Epithelial cell of prostate (primary cell): Measurements from ENCODE around the gene SLC9A9.
A peak's percentile ranks its signal among the peaks of the same experiment; 100 is the strongest.

Experiments
- DNase-seq: peaks from one replicate; pipeline ENCODE4 v3.0.0-alpha.2; 2011; ENCODE audit warnings: low read depth, low spot score
- H3K27ac ChIP-seq: fragments of 450-650 bp; 2 replicates; pipeline ENCODE4 v1.5.1; 2017; ENCODE audit warnings: mild to moderate bottlenecking

SLC9A9 gene

DNA sequence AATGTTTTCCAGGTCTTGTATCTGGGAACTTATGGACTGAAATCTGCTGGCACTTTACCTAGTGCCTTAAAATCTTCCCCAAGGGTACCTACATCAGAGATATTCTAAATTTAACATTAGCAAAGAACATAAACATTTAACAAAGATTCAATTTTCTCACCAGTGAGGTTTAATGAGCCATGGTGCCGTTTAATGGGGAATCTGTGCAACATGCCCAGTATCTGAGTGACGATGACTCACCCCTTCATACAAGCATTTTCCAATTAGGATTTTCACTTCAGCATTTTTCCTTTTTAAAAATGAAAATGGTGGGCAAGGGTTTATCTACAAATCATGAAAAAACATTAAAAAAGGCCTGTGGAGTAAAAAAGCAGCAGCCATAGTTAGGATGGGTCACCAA lies 189.4 kb downstream of the SLC9A9 start:
- no peak for DNase-seq

DNA sequence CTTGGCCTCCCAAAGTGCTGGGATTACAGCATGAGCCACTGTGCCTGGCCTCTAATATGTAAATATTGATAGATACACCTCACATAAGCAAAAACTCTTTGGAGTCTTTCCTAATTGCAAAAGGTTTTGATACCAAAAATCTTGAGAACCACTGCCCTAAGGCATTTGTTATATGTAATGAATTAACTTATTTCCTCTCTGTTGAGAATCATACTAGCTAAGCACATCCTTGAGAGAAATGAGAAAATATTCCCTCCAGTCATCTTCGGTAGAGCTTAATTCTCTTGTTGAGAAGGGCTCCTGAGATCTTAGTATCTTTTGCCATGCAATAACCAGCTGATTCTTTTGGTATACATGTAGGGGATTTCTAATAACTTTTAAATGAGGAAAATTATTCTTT lies 190.2 kb downstream of the SLC9A9 start:
- no peak overlapping the region for H3K27ac ChIP-seq
- DNase-seq = no peak

More for the DNA sequence above, 189.4 kb downstream of the SLC9A9 start:
- H3K27ac ChIP-seq = no peak overlapping the region

DNA sequence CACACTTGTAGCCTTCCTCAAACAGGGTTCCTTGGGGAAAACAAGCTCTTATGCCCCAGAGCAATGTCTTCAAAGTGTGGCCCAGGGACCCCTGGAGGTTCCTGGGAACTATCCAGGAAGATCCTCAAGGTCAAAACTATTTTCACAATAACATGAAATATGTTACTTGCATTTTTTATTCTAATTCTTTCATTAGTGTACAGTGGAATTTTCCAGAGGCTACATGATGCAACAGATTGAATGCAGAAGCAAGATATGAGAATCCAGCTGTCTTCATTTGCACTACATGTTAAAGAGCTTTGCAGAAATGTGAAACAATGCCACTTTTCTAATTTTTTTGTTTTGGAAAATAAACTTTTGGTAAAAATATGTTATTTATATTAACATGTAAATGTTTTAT lies 190.9 kb downstream of the SLC9A9 start:
- H3K27ac ChIP-seq = no peak overlapping the region
- DNase-seq = no peak

DNA sequence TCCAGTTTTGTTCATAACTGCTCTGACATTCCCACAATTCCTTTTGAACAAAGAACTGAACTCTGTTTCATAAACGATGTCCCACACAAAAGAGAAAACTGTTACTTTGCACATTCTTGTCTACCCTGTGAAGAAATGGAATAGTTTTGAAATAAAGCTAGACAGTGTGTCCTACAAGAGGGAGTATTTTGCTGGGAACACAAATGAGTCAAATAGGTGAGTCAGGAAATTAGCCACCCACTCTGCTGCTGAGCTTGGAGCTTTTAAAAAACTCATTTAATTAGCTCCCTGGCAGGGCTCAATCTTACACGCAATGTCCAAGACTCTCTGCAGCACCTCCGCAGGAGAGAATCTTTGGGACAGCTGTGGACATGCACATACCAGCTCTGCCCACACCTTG lies 193.4 kb downstream of the SLC9A9 start:
- DNase-seq = no peak
- H3K27ac ChIP-seq = no peak overlapping the region

DNA sequence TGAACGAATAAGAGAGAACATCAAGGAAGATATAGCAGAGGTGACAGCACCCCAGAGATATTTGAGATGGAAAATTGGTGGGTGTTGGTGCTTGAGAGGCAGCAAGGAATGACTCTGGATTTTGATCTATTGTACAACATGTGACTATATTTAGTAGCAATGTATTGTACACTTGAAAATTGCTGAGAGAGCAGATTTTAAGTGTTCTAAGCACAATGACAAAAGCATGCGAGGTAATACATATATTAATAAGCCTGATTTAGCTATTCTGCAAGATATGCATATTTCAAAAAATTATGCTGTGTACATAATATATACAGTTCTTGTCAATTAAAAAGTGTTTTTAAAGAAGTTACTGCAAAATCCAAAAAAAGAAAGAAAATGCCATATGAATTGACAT lies 194.3 kb downstream of the SLC9A9 start:
- no peak for DNase-seq
- no peak overlapping the region for H3K27ac ChIP-seq

DNA sequence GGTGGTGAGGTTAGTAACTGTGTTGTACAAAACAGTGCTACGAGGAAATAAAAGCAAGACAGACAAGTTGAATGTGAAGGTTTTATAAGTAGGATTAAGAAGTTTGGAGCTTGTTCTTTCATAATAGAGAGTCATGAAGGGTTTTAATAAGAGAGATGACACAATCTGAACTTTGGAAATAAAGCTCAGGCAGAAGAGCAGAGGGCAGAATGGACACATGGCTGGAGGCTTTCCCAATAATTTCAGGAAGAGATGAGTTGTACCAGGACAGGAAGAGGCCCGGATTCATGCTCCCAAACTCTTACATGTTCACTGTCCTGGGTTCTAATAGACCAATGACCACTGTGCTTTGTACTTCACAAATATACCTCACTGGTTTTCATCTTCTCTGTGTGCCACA lies 194.8 kb downstream of the SLC9A9 start:
- no peak overlapping the region for H3K27ac ChIP-seq
- no peak for DNase-seq

DNA sequence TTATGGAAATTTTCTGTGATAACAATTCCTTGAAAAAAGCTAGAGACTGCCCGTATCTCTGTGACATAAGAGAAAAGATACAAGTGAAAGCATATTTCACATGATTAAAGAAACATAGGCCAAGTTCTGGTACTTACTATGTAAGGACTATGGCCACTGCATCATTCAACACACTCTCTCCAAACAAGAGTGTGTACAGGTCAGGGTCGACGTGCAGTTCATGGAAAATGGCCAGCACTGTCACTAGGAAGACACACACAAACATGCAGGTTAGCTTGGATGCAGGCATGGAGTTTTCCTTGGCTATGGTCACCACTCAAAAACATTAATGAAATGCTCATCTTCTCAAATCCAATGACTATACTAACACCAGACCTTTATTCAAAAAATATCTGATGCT lies 196.2 kb downstream of the SLC9A9 start:
- DNase-seq = no peak
- H3K27ac ChIP-seq = no peak overlapping the region

DNA sequence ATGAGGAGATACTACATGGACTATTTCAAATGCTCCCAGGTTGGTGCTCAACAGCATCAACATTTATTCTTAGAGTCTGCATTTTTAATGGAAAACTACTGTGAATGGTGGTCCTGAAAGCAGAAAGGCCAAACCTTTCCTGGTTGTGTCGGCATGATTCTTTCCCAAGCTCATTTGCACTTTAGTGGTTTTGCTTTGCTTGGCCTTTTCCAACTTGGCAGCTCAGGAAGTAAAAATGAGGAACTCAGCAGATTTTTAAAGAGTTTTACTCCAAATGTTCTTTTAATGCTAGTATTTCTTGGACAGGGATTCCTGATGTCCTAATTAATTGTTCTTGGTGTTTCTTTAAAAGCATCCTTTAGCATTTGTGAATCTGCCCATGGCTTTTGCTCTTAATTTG lies 197.4 kb downstream of the SLC9A9 start:
- H3K27ac ChIP-seq = no peak overlapping the region
- no peak for DNase-seq

DNA sequence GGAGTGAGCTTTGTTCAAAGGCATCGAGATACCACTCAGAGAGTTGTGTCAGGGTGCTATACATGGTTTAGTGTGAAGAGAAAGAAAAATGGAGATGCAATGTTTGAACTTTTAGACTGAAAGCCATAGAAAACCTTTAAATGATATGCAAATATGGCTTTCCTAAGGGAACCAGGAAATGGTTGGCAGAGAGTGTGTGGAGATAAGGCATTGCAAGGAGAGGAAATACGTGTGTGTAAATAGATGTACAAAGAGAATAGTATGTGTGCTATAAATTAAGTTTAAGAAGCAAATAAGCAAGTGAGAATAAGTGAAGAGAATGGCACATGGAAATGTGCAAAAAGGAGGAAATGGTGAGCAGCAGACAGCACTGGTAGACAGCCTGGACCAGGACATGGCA lies 198.1 kb downstream of the SLC9A9 start:
- no peak overlapping the region for H3K27ac ChIP-seq
- no peak for DNase-seq

DNA sequence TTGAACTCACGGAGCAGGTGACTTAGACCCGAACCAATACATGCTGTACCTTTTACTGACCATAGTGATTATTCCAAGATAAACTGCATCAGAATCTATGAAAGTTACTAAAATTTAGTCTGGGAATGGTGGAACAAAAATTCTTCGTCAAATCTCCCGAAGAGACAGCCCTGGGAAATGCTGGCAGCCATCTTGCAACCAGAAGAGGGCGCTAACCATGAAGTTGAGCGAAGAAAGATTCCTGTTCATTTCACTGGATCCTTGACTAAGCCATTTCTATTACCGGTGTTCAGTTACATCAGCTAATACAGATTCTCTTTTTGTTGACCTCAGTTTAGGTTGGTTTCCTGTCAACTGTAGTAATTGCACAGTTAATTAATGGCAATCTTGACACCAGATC lies 199.6 kb downstream of the SLC9A9 start:
- DNase-seq = no peak
- H3K27ac ChIP-seq = no peak overlapping the region

DNA sequence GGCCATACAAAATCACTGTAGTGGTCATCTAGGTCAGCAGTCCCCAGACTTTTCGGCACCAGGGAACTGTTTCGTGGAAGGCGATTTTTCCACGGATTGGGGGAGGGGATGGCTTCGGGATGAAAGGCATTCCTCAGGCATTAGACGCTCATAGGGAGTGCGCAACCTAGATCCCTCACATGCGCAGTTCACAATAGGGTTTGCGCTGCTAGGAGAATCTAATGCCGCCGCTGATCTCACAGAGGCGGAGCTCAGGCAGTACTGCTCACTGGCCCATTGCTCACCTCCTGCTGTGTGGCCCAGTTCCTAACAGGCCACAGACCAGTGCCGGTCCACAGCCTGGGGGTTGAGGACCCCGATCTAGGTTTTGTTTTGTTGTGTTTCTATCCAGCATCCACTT lies 200.1 kb downstream of the SLC9A9 start:
- no peak for DNase-seq
- no peak overlapping the region for H3K27ac ChIP-seq

DNA sequence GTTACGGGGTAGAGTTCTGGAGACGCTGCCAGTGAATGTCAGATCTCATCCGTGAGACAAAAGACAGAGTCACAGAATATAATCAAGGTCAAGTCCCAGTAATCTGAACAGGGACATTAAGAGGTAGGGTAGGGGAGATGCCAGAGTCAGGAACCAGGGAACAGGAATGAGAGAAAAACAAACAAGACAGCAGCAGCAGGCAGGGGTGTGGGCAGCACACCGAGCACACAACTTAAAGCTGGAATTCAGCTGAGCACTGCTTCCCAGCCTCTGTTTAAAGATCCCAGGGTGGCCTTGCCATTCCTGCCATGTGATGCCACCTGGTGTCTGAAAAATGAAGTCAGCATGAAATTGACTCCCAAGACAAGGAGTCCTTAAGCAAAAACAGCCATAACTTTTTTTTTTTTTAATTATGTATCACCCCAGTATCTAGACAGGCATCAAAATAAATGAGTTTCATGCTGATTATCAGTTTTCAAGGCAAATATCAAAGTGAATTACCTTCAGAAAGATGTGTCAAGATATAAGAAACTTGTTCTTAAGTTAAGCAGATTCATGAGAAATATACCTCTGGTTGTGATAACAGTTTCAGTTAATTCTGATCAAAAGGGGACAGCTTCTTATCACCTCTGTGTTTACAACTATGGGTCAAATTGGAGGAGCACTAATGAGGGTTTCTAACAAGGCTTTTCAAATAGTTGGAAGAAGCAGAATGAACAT lies 203.7 kb downstream of the SLC9A9 start:
- DNase-seq = peak; percentile 29
- H3K27ac ChIP-seq = no peak overlapping the region

DNA sequence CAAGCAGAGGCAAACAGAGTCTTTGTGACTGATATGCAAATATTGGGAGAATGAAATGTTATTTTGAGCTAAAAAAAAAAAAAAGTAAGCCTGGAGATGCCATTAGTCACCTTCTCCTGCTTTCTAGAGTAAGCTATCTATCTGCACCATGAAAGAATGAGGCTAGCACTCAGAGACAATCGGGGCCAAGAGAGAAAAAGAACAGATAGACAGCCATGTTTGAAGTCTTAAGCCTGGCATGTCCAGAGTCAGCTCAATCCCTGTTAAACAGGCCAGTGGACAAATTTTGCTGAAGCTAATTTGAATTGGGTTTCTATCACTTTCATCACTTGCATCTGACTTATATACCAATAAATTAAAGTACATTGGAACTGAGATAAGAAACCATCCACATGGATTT lies 204.4 kb downstream of the SLC9A9 start:
- DNase-seq = no peak
- H3K27ac ChIP-seq = no peak overlapping the region

DNA sequence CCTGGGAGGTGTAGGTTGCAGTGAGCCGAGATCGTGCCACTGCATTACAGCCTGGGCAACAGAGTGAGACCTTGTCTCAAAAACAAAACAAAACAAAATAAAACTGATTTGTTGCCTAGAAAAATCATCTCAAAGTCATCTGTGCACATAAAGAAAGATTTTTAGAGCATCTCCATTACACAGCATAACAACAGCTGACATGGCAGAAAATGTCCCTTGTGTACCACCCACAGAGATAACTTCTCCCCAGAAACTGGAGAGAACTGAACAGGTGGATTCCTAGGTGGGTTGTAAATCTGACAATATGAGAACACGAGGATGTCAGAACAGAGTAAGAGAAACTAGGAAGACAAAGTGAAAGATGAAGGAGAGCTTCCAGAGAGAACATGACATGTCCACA lies 207.5 kb downstream of the SLC9A9 start:
- no peak for DNase-seq
- H3K27ac ChIP-seq = no peak overlapping the region

DNA sequence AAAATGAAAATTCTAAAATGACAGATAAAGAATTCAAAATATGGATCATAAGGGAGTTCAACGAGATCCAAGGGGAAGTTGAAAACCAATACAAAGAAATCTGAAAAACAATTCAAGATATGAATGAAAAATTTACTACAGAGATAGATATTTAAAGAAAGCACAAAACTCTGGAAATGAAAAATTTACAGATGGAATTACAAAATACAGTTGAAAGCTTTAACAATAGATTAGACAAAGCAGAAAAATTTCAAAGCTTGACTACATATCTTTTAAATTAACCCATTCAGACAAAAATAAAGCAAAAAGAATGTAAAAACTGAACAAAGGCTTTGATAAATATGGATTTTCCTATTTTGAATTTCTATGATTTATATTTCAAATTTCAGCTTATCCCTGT lies 211.1 kb downstream of the SLC9A9 start:
- no peak for DNase-seq

DNA sequence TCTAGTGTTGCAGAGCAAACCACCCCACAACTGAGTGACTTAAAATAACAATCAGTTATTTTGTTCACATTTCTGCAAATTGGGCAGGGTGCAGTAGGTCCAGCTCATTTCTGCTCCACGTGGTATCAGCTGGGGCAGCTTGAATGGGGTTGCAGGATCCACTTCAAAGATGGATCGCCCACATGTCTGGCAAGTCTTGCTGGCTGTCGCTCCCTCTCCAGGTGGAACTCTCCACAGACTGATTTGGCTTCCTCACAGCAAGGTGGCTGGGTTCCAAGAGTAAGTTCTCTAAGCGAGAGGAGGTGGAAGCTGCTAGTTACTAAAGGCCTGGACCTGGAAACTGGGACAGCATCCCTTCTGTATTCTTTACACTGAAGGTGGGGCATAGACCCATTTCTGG lies 213.3 kb downstream of the SLC9A9 start:
- no peak overlapping the region for H3K27ac ChIP-seq

More for the DNA sequence above, 211.1 kb downstream of the SLC9A9 start:
- H3K27ac ChIP-seq = no peak overlapping the region

DNA sequence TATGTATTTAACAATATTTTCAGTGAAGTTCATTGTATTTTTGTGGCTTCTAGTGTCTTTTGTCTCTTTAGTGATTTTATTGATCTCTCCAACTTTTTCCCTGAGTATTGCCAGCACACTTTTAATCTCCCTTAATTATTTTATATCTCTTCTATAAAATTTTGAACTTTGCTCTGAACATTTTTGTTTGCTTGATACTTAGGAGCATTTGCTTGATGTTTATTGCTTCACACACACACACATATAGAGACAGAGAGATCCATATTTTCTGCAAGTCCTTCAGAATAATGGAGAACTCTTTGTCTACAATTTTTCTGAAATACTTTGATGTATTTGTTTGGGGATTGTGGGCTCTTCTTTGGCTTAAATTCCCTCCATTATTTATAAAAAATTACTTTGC lies 213.8 kb downstream of the SLC9A9 start:
- no peak overlapping the region for H3K27ac ChIP-seq
- no peak for DNase-seq

More for the DNA sequence above, 213.3 kb downstream of the SLC9A9 start:
- DNase-seq = no peak

DNA sequence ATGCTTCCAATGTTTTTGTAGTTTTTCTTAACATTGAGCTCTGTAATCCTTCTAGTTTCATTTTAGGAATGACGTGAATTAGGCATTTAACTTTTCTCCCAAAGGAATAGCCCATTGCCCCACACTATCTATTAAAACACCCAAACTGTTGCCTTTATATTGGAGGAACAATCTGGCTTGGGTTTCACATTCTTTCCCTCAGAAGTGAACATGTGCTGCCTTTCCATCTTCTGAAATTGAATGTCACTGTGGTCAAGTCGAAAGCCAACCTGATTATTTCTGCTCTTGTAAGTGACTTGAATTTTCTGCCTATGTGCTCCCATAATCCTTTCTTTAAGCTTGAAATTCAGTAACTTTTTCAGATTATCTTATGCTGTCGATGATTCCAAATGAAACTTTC lies 214.5 kb downstream of the SLC9A9 start:
- no peak for DNase-seq
- H3K27ac ChIP-seq = no peak overlapping the region

DNA sequence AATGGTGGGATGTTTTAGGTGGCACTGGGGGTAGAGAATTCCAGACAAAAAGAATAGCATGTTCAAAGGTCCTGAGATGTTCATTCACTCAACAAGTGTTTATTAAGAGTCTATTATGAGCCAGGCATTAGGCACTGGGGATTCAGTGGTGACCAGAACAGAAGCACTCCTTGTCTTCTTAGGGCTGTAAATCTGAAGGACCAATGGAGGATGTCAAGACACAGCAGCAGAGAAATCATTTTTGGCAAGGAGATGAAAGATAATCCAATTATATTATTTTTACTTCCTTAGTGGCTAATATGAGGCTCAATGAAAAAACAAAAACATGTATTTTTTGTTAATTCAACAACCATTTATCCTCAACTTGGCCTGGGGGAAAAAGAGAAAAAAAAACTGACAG lies 218.5 kb downstream of the SLC9A9 start:
- DNase-seq = no peak

DNA sequence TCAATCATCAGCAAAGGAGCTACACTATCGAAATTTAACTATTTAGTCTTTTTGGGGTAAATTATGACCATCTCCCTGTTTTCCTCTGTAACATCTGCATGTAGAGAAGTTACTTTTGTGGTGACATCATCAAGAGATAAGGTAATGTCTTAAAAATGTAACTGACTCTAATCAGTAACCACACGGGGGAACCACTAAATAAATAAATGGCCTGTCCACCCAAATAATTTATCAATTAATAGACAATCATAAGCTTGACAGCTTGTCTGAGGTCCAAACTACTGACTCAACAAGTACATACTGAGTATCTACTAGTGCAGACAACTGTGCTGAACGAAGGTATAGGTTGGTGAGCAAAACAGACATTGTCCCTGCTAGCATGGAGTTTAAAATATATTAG lies 219.3 kb downstream of the SLC9A9 start:
- DNase-seq = no peak
- H3K27ac ChIP-seq = no peak overlapping the region

More for the DNA sequence above, 218.5 kb downstream of the SLC9A9 start:
- no peak overlapping the region for H3K27ac ChIP-seq

DNA sequence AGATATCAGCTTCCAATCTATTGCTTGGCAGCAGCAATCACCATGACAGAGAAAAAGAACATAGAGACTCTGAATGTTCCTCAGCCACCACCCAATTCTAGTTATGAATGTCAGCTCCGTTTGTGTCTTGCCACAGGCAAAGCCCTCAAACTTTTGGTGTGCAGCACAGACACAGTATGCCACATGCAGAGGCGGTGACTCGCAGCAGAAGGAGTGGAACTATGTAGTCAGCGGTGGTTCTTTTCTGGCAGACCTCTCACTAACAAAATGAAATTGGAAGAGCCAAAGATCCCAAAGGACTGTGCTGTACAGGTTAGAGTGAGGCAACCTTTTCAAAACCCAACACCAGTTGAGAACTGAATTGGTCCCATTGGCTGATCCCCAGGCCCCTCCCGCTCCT lies 220.9 kb downstream of the SLC9A9 start:
- H3K27ac ChIP-seq = no peak overlapping the region
- no peak for DNase-seq

DNA sequence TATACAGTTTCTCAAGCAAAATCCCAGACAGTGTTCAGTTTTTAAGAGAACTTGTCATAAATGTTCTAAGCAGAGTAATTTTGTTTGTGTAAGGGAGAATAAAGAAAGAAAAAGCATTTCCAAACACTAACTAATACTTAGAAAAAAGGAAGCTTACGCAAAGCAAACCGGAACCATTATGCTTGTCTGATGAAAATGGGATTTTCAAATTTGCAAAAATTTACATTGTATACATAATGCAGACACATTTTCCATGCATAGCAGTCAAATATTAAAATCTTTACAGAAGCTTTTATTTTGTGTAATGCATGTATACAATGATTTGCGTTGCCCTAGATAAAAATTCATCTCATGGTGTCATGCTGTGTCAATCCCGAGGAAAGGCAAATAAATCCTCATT lies 229.0 kb downstream of the SLC9A9 start:
- no peak for DNase-seq
- H3K27ac ChIP-seq = no peak overlapping the region

DNA sequence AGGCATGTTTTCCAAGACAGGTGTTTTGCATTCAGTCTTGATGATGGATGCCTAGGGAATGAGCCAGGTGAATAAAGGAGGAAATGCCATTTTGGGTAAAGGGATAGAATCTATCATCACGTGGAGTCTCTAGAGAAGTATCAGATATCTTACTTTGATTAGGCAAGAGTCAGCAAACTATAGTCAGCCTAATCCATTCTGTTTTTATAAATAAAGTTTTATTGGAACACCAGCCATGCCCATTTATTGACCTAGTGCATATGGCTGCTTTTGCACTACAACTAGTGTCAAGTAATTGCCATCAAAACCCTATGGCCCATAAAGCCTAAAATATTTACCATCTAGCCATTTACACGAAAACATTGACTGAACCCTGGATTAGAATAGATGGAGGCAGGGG lies 231.2 kb downstream of the SLC9A9 start:
- DNase-seq = no peak
- no peak overlapping the region for H3K27ac ChIP-seq
